Measurements from ENCODE around the gene KCNIP3. TPM values are rescaled to one million over a fixed set of nuclear protein-coding genes. Genes with fewer than 3 reads are reported as not detected.

Gene KCNIP3
- total RNA-seq, 1 experiment from 2014 or later, result 19.1 TPM

- Histone ChIP-seq H3K4me3 (ENCODE audit: low read length) (peak overlapping the region; percentile 66), H3K9ac (ENCODE audit: low read length) (peak overlapping the region; percentile 54), H3K36me3 (ENCODE audit: low read depth, low read length) (peaks cover 19% of the 10 kb centered on the region), H4K20me1 (ENCODE audit: low read length) (no peaks in the 10 kb centered on the region), H3K79me2 (ENCODE audit: low read length) (peaks cover 49% of the 10 kb centered on the region), H3F3A (ENCODE audit: low read length, unreplicated experiment) (no peaks in the 10 kb centered on the region), H3K27me3 (ENCODE audit: low read length) (no peaks in the 10 kb centered on the region), H3K9me3 (ENCODE audit: low read length) (no peaks in the 10 kb centered on the region), H2AFZ (ENCODE audit: low read length) (0 out of 2 replicates have a peak overlapping the region, but pooled peaks have one; percentile 52), H3K9me2 (replicated peaks; ENCODE audit: low read length) (no peaks in the 10 kb centered on the region), H3K4me2 (ENCODE audit: low read length) (peak overlapping the region; percentile 87), H3K4me1 (ENCODE audit: insufficient read depth, low read length) (peaks cover 53% of the 10 kb centered on the region), H3K27ac (ENCODE audit: low read length) (peak overlapping the region; percentile 81)
- DNase-seq (no peak), ATAC-seq (no peak)
- no peak for TF ChIP-seq EZH2phosphoT487 (IDR thresholded peaks at IDR 0.05; ENCODE audit: borderline replicate concordance, low read length)
- TF ChIP-seq EZH2 (IDR thresholded peaks at IDR 0.05; ENCODE audit: low read length, unreplicated experiment), result no peak
- no peak for TF ChIP-seq CTCF (conservative IDR thresholded peaks at IDR 0.05; ENCODE audit: low read depth, low read length)
- no TSS peak for BruUV-seq (replicated peaks)
- ChIA-PET POLR2A (ENCODE audit: unreplicated experiment) (no interaction called here), CTCF (no interaction called here)
- intact Hi-C loops (cut with micrococcal nuclease), result no loop called here
Measured at GRCh38 chr2:95276244-95276887, 20.8 kb upstream of the KCNIP3 start.

- Histone ChIP-seq H3K27me3 (ENCODE audit: low read length) (no peaks in the 10 kb centered on the region), H3K4me3 (ENCODE audit: low read length) (peak overlapping the region; percentile 66), H3K4me1 (ENCODE audit: insufficient read depth, low read length) (peaks cover 53% of the 10 kb centered on the region), H3K9me3 (ENCODE audit: low read length) (no peaks in the 10 kb centered on the region), H3K36me3 (ENCODE audit: low read depth, low read length) (peaks cover 21% of the 10 kb centered on the region), H3K9me2 (replicated peaks; ENCODE audit: low read length) (no peaks in the 10 kb centered on the region), H4K20me1 (ENCODE audit: low read length) (no peaks in the 10 kb centered on the region), H3K79me2 (ENCODE audit: low read length) (peaks cover 49% of the 10 kb centered on the region), H2AFZ (ENCODE audit: low read length) (no peak overlapping the region), H3K4me2 (ENCODE audit: low read length) (peak overlapping the region; percentile 87), H3K27ac (ENCODE audit: low read length) (peak overlapping the region; percentile 81), H3F3A (ENCODE audit: low read length, unreplicated experiment) (no peaks in the 10 kb centered on the region), H3K9ac (ENCODE audit: low read length) (peak overlapping the region; percentile 53; the same call in 1 of the 2 replicates)
- intact Hi-C loops (cut with micrococcal nuclease), result no loop called here
- ChIA-PET CTCF (no interaction called here), POLR2A (ENCODE audit: unreplicated experiment) (no interaction called here)
- no TSS peak for BruUV-seq (replicated peaks)
- DNase-seq (no peak), ATAC-seq (no peak)
- TF ChIP-seq EZH2 (IDR thresholded peaks at IDR 0.05; ENCODE audit: low read length, unreplicated experiment) (no peak), EZH2phosphoT487 (IDR thresholded peaks at IDR 0.05; ENCODE audit: borderline replicate concordance, low read length) (no peak), CTCF (conservative IDR thresholded peaks at IDR 0.05; ENCODE audit: low read depth, low read length) (no peak)
Measured at GRCh38 chr2:95276888-95277245, 20.3 kb upstream of the KCNIP3 start.

GRCh38 chr2:95277246-95277906, 19.8 kb upstream of the KCNIP3 start:
- TF ChIP-seq EZH2phosphoT487 (IDR thresholded peaks at IDR 0.05; ENCODE audit: borderline replicate concordance, low read length), result no peak
- TF ChIP-seq CTCF (conservative IDR thresholded peaks at IDR 0.05; ENCODE audit: low read depth, low read length), result peak; percentile 62
- peak overlapping the region; percentile 53 for H3K9ac ChIP-seq (ENCODE audit: low read length)
- peak; percentile 82 for DNase-seq
- H3K36me3 ChIP-seq (ENCODE audit: low read depth, low read length), result peaks cover 26% of the 10 kb centered on the region
- BruUV-seq (replicated peaks), result no TSS peak
- ChIA-PET POLR2A (ENCODE audit: unreplicated experiment) (no interaction called here), CTCF (interaction anchor here (0.6 to 1.0 kb wide), 4 partner anchors 35 to 1058 kb away, joined by 3 to 8 read pairs (median 4); partner anchors contain the start of gene NCAPH)
- peak overlapping the region; percentile 81 for H3K27ac ChIP-seq (ENCODE audit: low read length)
- H4K20me1 ChIP-seq (ENCODE audit: low read length), result no peaks in the 10 kb centered on the region
- H3K9me3 ChIP-seq (ENCODE audit: low read length), result no peaks in the 10 kb centered on the region
- H3K4me1 ChIP-seq (ENCODE audit: insufficient read depth, low read length), result peaks cover 53% of the 10 kb centered on the region
- no peak overlapping the region for H2AFZ ChIP-seq (ENCODE audit: low read length)
- H3K9me2 ChIP-seq (replicated peaks; ENCODE audit: low read length), result no peaks in the 10 kb centered on the region
- peak overlapping the region; percentile 87 for H3K4me2 ChIP-seq (ENCODE audit: low read length)
- ATAC-seq, result peak; percentile 56
- peaks cover 49% of the 10 kb centered on the region for H3K79me2 ChIP-seq (ENCODE audit: low read length)
- H3K4me3 ChIP-seq (ENCODE audit: low read length), result peak overlapping the region; percentile 66
- H3K27me3 ChIP-seq (ENCODE audit: low read length), result no peaks in the 10 kb centered on the region
- no peaks in the 10 kb centered on the region for H3F3A ChIP-seq (ENCODE audit: low read length, unreplicated experiment)
- intact Hi-C loops (cut with micrococcal nuclease), result no loop called here
